Kidney capillary endothelial cell (primary cell): ENCODE data around the gene CPVL.

ENCODE experiments used
- DNase-seq: peaks from one replicate; pipeline ENCODE4 v3.0.0-alpha.2; 2018; ENCODE audit warnings: low spot score

CPVL gene

DNA sequence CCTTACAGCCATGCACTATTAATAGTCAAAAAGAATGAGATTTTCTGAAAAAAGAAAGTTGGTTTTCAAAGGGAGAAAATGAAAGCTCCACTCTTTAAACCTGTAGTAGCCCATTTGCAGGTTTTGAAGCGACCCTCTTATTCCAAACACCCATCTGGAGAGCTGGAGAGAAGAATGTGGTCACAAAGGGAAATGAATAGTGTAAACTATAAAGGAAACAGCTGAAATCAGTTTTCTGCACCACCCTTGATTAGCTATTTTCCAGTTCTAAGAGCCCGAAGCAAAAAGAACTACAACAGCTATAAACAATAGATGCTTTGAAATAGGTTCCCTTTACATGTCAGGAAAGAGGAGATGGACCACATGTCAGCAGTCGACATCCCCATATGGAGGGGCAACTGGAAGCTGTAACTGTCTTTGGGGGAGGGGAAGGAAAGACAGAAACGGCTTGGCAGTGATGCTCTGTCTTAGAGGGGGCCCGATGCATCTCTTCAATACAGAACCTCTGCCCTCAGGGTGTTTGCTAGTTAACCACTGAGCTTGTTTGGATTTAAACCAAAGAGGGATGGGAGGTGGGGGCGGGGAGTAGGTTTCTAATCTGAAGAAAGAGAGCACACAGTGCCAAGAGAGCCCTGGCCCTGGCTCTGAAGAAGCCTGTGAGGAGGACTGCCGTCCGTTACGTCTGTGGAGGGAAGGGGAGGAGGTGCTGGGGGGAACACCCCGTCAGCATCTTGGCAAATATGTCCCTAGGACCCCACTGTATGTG lies 55.3 kb downstream of the CPVL start:
- no peak for DNase-seq

DNA sequence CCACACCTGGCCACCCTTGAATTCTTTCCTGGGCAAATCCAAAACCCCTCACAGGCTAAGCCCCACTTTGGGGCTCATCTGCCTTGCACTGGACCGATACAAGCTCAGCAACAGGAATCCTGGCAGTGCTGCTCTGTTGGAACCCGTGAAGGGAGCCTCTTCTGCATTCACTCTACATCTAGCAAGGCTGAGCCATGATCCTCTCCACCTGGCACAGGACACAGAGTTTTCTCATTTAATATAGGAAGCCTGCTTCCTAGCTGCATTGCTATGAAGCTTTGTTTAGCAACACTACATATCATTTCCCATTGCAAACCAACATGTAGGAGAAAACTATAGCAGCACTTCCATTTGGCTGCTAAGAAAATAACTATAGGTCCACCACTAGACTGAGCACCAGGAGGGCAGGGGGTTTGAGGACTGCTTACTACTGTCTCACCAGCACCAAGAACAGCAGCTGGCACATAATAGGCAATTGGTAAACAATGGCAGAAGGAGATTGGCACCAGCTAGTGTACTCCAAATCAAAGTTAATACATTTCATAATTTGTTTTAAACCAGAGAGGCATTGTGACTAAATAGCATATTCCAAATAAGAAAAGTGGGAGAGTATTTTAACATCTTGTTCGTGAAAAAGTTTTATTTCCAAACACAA lies 56.1 kb downstream of the CPVL start:
- no peak for DNase-seq

DNA sequence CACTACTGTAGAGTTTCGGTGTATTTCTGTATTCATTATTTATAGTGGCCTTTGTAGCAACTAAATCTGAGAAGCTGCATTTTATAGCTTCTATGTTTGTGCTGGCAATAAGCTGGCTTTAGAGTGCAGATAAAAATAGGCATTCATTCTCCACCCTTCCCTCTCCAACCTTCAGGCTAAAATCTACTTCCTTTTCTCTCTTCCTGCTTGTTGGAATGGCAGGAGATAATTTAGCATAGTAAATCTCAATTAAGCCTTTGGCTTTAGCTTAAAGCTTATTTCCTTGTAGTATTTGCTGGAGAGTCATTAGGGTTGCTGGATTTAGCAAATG lies 58.5 kb downstream of the CPVL start:
- DNase-seq, result no peak

DNA sequence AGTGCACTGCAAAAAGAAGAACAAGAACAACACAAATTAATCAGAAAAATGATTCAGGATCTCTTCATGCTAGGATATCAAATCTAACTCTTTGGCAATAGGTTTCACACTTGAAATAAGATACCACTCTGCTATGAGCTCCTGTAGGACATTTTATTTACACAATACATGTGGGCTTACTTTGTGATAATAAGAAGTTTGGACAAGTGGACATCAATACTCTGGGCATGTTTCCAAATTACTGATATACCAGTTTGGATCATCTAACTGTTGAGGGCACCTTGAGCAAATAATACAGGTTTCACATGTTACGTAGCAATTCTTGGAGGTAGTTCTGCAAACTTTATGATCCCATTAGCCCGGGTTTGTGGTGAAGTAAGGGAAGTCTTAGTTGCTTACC lies 59.8 kb downstream of the CPVL start:
- DNase-seq, result no peak

DNA sequence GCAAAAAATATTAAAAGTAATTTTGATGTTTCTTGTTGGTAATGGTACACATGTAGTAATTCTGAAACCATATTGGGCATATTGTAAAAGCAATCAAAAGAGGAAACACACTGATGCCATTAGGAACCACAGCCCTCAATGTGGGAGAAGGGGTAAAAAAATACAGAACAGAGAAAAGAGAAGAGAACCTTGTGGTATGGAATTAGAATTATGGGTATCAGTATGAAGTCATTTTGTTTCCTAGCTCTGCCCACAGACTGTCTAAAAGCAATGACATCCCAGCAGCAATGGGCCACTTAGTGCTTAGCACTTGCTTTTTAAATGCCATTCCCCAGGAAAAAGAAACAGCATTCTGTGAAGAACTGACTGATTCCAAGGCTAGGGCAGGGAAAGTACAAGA lies 61.5 kb downstream of the CPVL start:
- no peak for DNase-seq

DNA sequence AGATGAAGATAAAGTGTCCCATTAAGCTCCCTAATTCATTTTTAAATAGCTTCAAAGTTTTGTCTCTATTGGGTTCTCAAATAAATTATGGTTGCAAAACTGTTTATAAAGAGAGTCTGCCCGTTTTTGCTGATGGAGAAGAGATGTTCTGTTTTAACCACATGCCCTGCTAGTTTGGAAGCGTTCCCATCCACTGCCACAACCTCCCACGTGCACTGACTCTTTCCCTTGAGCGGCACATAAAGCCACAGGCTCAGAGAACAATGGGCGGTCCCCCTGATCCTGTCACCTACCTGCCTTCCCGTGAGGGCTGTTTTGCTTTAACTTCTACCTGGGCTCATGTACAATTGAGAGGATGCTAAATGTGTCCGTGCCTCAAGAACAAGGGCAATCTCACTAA lies 65.5 kb downstream of the CPVL start:
- DNase-seq, result no peak

DNA sequence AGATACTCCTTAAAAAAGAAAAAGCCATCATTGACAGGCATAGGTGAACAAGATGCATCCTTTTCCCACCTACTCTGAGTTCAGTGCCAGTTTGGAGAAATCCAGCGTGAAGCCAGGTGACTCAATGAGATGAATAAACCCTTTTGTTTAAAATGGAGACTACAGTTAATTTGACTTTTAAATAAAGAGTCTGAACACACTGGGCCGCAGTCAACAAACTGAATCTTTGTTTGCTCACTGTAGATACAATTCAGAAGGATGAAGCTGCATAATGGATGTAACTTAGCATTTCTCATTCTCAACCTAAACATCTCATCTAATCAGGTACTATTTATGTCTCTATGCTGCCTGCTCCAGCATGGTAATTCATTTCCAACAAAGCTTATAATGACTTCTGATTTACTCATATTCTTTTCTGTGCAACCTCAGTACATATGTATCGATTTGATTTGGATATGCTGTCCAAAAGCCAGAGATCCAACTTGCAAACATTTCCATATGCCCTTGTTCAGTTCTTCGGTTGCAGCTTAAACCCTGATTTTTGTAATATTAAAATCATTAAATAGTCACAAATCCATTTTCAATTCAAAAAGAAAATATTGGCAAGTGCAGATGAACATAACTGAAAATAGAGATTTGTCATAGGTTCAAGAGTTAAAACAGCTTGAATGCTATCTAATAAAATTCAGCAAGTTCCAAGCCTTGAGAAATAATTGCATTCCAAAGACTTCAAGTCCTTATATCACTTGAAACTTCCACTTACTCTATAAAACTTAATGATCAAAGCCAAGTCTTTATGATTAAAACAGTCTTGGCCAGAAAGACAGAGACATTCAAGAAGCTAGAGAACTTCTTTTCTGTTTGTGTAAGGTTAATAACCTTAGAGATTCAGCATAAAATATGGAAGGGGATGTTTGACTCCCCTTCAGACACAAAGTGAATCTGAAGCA lies 67.8 kb downstream of the CPVL start:
- DNase-seq, result no peak

DNA sequence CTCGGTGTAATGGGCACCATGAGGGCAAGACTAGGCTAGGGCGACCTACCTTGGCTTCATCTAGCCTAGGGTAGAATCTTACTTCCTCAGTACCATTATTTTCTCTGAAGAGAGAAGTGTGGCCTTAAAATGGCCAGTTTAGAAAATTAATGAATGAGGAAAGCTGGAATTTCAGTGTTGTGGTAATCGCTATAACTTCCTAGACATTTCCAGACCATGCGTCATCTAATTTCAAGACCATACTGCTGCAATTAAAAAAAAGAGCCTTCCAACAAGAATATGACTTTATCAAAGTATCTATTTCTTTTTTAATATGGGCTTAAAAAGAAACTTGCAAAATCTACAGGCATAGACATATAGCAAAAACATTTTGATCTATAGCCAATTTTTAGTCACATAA lies 68.5 kb downstream of the CPVL start:
- DNase-seq, result no peak

DNA sequence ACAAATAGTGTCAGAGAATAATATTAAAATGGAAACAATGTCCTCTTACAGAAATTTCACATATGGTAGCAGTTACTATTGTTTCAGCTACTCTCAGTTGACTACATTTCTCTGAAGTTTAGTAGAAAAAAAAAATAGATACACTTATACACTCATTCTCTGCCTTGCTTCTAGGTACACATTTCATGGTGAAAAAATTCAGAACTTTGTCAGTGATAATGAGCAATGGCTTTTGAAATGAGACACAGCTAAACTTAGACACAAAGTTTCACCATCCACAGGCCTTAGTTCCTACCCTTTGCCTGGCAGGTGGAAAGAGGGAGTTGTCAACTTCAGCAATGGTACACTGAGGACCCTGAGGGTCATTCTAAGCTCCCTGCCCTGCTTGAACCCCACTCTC lies 69.2 kb downstream of the CPVL start:
- DNase-seq, result no peak

DNA sequence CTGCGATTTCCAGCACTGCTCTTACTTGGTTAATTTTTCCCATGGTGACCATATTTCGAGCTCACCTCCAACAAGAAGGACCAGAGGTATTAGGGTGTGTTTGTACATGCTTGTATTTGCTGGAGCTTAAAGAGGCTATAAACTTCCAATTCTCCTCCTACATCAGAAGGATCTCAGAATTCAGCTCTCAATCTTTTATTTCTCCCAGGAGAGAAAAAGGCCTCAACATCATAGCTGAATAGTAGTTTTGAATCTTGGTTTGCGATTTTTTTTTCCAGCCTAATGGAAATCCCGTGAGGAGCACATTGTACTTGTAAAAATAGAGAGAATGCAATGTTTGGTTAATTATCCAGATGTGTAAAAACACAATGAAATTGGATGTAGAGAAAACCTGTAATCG lies 69.7 kb downstream of the CPVL start:
- DNase-seq, result no peak

DNA sequence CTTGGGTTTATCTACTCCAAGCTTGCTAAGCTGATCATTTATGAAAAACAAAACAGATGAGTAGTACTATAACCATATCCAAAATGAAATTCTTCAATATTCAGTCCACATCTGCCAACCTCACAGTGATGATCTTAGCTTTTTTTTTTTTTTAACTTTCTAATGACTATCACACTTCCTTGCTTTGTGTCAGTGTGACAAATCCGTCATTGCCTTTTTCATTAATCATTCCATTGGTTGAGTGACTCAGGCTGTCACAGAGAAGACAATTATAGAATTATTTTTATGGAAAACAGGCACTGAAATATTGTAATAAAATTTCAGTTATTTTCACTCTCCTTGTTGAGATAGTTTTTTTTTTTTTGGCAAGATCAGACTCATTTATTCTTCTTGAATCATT lies 70.7 kb downstream of the CPVL start:
- peak; percentile 62 for DNase-seq

DNA sequence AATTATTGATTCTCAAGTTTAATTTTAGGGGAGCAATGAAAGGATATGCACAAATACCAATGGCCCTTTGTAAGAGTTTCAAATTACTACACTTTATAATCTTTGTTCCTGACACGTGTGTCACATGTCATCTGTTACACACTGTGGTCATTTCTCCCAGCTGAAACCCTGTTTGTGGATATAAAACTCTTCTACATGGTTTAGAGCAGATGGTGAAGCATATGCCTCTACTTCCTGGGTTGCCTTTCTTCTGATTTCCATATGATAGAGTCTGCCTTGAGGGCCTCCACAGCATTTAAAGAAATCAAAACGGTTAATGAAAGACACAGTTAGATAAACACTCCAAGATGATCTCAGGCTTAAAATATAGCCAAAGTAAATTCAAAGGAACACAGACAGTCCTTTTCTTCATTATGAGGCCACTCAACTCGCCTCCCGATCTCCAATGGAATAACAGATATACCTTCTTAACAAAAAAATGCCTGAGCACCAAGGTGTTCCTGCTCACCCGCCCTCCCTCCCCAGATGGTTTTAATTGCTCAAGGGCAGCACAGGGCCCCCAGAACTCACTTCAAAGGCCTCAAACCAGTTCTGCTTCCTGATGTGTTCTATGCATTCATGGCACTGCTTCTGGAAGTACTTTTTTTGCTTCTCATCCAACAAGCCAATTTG lies 75.0 kb downstream of the CPVL start:
- no peak for DNase-seq

DNA sequence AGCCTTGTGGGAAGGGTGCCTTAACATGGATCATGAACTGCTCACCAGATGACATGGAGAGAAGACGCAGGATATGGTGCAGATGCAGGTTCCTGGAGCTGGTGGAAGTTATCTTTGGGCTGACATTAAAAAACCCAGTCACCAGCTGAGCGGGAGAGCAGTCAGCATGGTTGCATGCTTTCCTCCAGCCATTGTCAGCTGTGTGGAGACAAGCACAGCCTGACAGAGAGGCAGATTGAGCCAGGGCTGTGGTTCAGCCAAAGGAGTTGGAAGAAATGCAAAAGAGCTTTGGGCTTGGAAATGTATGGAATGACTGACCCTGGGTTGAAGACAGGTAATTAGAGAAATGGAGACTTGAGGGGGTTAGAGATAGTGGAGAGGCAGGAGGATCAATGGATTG lies 79.7 kb downstream of the CPVL start:
- no peak for DNase-seq

DNA sequence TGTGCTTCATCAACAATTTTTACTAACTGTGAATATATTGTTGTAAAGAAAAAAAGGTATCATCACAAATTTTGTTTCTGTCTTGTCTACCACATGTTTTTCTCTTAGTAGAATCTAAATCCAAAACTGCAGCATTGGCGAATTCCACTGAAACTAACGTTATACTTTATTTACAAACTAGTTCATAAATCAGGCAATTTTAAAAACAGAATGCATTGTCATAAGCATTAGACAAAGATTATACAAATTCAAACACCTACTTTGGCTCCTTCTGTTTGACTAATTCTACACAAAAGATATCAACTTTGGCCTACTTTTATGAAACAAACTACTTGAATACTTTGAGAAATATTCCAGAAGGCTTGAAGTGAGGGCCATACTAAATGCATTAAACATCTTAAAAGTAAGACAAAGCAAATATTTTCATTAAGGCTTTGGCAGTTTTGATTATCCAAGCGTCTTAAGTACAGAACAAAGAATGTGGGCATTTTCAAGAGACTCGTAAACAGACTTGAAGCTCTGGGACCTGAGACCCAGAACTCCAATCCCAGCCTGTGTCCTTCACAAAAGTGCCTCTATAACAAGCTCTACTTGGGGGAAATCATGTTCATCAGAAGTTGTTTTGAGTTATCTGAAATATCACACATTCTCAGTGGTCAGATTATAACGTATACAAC lies 81.0 kb downstream of the CPVL start:
- no peak for DNase-seq

DNA sequence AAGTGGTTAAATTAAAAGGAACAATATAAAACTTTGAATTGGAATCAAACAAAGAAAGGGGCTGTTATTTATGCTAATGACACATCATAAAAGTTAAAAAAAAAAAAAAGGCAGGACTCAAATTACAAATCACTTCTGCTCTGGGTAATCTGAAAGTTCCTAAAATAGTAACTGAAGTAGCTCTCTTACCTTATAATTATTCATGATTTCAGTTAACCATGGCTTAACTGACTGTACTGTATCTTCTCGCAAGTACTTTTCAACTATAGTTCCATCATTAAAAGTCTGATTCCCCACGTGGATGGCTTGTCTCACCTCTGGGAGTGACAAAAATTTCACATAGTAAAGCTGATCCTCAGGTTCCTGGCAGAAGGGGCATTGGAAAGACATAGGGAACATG lies 82.5 kb downstream of the CPVL start:
- DNase-seq, result no peak

DNA sequence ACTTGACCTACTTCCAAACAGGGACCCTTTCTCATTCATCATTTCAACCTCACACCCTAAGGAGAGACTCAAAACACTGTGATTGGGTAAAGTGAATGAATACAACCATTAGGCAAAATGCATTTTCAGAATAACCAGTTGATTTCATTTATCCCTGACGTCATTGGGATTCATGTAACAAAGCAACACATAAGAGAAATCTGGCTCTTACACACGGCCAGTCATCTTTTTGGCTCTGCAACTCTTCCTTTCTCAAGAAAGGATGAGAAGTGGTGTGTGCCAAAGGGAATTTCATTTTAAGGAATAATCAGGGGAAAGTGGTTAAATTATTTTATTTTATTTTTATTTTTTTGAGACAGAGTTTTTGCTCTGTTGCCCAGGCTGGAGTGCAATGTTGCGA lies 83.1 kb downstream of the CPVL start:
- no peak for DNase-seq

DNA sequence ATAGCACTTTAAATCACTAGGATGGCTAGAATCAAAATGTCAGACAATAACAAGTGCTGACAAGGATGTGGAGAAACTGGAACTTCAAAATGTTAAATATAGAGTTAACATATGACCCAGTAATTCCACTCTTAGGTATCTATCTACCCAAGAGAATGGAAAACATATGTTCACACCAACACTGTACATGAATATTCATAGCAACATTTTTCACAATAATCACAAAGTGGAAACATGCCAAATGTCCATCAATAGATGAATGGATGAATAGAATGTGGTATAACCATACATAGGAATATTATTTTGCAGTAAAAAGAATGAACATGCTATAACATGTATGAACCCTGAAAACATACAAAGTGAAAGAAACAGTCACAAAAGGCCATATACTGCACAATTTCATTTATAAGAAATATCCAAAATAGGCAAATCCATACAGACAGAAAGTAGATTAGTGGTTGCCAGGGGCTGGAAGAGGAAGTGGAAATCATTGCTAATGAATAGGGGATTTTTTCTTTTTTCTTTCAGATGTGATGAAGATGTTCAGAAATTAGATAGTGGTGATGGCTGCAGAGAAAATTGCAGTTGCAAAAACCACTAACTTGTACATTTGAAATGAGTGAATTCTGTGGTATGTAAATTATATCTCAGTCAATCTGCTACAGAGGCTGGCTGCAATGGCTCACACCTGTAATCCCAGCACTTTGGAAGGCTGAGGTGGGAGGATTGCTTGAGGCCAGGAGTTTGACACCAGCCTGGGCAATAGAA lies 93.0 kb downstream of the CPVL start:
- no peak for DNase-seq

DNA sequence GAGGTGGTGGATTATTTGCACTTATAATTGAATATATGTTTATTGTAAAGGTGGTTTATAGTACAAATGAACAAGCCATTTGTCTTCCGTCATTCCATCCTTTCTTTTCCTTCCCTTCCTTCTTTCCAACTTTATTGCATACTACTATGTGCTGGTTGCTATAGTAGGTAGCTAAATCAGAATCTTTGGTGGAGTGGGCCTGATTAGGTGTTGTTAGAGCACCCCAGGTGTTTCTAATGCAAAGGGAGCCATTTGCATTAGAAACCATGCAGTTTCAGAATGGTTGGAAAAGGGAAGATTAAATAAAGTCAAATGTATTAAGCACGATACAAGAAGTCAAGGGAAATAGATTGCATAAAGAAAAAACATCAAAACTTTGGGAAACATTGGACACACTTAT lies 99.4 kb downstream of the CPVL start:
- DNase-seq, result no peak

DNA sequence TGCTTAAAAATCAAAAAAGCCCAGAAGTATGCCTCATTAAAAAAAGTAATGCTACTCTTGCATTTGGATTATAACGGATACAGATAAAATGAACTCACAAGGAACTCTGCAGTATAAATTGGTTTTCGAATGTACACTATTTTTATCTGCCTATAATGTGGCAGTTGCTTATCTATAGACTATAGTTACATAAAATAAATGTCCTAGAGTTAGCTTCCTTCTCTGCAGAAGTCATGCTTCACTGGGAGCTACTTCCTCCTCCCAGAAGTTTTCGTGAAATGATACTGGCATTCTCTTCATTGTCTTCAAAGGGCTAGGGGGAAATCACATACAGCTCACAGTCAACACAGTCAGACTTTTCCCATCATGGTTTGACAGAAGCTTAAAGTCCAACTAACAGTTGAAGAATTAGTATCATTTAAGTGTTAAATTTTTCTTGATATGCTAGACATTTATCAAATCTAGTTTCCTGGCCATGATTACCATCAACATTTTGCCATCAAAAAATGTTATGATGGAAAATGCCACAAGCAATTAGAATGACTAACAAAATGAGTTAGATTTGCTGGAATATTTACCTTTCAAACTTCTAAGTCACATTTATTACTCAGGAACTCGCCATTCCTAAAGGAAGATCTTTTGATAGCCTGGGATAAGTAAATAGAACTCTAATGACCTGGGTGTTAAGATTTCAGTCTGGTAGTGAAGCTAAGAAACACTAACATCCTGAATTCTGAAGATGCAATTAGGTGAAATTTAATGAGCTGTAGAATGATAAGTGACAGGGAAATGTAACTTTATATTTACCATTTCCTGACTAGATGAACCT lies 100.9 kb downstream of the CPVL start:
- no peak for DNase-seq

DNA sequence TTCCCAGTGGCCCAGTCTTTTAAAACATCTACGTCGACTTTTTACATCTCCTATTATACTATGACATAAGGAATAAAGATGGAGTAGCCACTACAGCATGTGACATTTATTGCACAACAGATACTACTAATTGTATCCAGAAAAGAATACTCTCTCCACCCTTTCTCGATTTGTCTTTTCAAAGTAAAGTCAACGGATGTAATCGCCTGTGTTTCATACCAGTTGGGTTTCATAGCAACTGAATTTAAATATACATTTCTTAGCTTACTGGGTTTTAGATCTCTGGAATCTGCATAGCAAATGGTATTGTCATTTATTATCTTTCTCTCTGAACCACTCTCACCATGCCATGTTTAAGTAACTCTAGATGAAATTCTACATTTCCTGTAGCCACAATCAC lies 101.8 kb downstream of the CPVL start:
- no peak for DNase-seq
